HEK293 (cell line): ENCODE results near the gene UST.

Experiments
- CTCF ChIA-PET: fragments of 350-600 bp; formaldehyde crosslinking; extraction: SDS; loops from one replicate; lab custom pipeline; 2021; ENCODE audit warnings: antibody characterized with exemption; lab: Yijun Ruan, JAX
- POLR2A ChIA-PET: fragments of 300-600 bp; formaldehyde crosslinking; extraction: SDS; loops from one replicate; lab custom pipeline; 2020; ENCODE audit warnings: antibody characterized with exemption, inconsistent platforms; lab: Yijun Ruan, JAX
- H3K27ac ChIP-seq: fragments of 200-500 bp; sonication (Bioruptor generic); 2 replicates; pipeline ENCODE4 v1.5.1; 2014; ENCODE audit warnings: low read depth, low read length, control low read depth, inconsistent platforms; ENCODE audit errors: extremely low read depth
- H3K36me3 ChIP-seq, 2 experiments: fragments of 200-500 bp in 1 of 2; sonication (Bioruptor generic) in 1 of 2; 1 replicate in 1 of 2; 2 replicates in 1 of 2; pipeline ENCODE4 v1.5.1; 2014 to 2017; ENCODE audit warnings: inconsistent platforms in 2 of 2, low read length in 2 of 2; ENCODE audit not compliant: control insufficient read depth in 2 of 2, insufficient read depth in 1 of 2
- H3K4me1 ChIP-seq: fragments of 200-500 bp; sonication (Bioruptor generic); 2 replicates; pipeline ENCODE4 v1.5.1; 2014; ENCODE audit warnings: mild to moderate bottlenecking, low read length, inconsistent platforms; ENCODE audit not compliant: control insufficient read depth, insufficient read depth
- H3K4me3 ChIP-seq: 2 replicates; pipeline ENCODE4 v1.5.1; 2011; ENCODE audit warnings: low read depth, mild to moderate bottlenecking, control low read depth, low read length, moderate library complexity
- H3K9me3 ChIP-seq: fragments of 200-500 bp; sonication (Bioruptor generic); 2 replicates; pipeline ENCODE4 v1.5.1; 2014; ENCODE audit warnings: low read depth, low read length, inconsistent platforms; ENCODE audit not compliant: control insufficient read depth, insufficient read depth
- FEZF1 ChIP-seq: fragments of 450-650 bp; formaldehyde crosslinking; IDR thresholded peaks from 2 replicates; pipeline ENCODE4 v1.5.1; 2016; ENCODE audit warnings: missing biosample characterization, missing genetic modification characterization
- GLIS2 ChIP-seq: fragments of 450-650 bp; formaldehyde crosslinking; IDR thresholded peaks from 2 replicates; pipeline ENCODE4 v1.5.1; 2016; ENCODE audit warnings: missing biosample characterization, missing genetic modification characterization
- INSM2 ChIP-seq: fragments of 450-650 bp; formaldehyde crosslinking; IDR thresholded peaks from 2 replicates; pipeline ENCODE4 v1.5.1; 2016; ENCODE audit warnings: missing biosample characterization, missing genetic modification characterization
- OVOL3 ChIP-seq: fragments of 450-650 bp; formaldehyde crosslinking; IDR thresholded peaks from 2 replicates; pipeline ENCODE4 v1.5.1; 2016; ENCODE audit warnings: missing biosample characterization, missing genetic modification characterization
- RBAK ChIP-seq: fragments of 450-650 bp; formaldehyde crosslinking; IDR thresholded peaks from 2 replicates; pipeline ENCODE4 v1.5.1; 2016; ENCODE audit warnings: missing biosample characterization, missing genetic modification characterization
- SETDB1 ChIP-seq: IDR thresholded peaks from one replicate; pipeline ENCODE4 v1.6.1; 2017; ENCODE audit warnings: mild to moderate bottlenecking, low read length, moderate library complexity, mixed read lengths; ENCODE audit not compliant: insufficient read length
- SP2 ChIP-seq: fragments of 450-650 bp; formaldehyde crosslinking; IDR thresholded peaks from 2 replicates; pipeline ENCODE4 v1.5.1; 2016; ENCODE audit warnings: missing biosample characterization, missing genetic modification characterization
- TRIM28 ChIP-seq: IDR thresholded peaks from 2 replicates; pipeline ENCODE4 v1.6.1; 2011; ENCODE audit warnings: low read length, control low read depth, borderline replicate concordance
- ZBTB26 ChIP-seq: fragments of 450-650 bp; formaldehyde crosslinking; optimal IDR thresholded peaks from 2 replicates; pipeline ENCODE3; 2016; ENCODE audit warnings: missing biosample characterization, mild to moderate bottlenecking, missing genetic modification characterization
- ZNF26 ChIP-seq: fragments of 450-650 bp; formaldehyde crosslinking; IDR thresholded peaks from 2 replicates; pipeline ENCODE4 v1.5.1; 2016; ENCODE audit warnings: missing biosample characterization, missing genetic modification characterization
- ZNF280C ChIP-seq: fragments of 450-650 bp; formaldehyde crosslinking; IDR thresholded peaks from 2 replicates; pipeline ENCODE4 v1.5.1; 2016; ENCODE audit warnings: missing biosample characterization, missing genetic modification characterization
- ZNF292 ChIP-seq: fragments of 450-650 bp; formaldehyde crosslinking; IDR thresholded peaks from 2 replicates; pipeline ENCODE4 v1.5.1; 2016; ENCODE audit warnings: low read depth, missing biosample characterization, missing genetic modification characterization, borderline replicate concordance
- ZNF449 ChIP-seq: fragments of 450-650 bp; formaldehyde crosslinking; IDR thresholded peaks from 2 replicates; pipeline ENCODE4 v1.5.1; 2017; ENCODE audit warnings: missing biosample characterization, mild to moderate bottlenecking, missing genetic modification characterization, moderate library complexity
- ZNF529 ChIP-seq: fragments of 450-650 bp; formaldehyde crosslinking; IDR thresholded peaks from 2 replicates; pipeline ENCODE4 v1.5.1; 2017; ENCODE audit warnings: missing genetic modification characterization, missing biosample characterization; ENCODE audit not compliant: insufficient replicate concordance
- ZNF626 ChIP-seq: fragments of 450-650 bp; sonication (Bioruptor Pico); formaldehyde crosslinking; IDR thresholded peaks from 2 replicates; pipeline ENCODE4 v1.5.1; 2018; ENCODE audit warnings: missing biosample characterization, missing genetic modification characterization, inconsistent platforms
- ZNF658 ChIP-seq: fragments of 450-650 bp; formaldehyde crosslinking; IDR thresholded peaks from 2 replicates; pipeline ENCODE4; 2016; ENCODE audit warnings: missing biosample characterization, missing genetic modification characterization

The UST gene

GRCh38 chr6:148790817-148791216 is 44.0 kb downstream of the UST start (continued):
- TF ChIP-seq ZBTB26 (tag by site-specific recombination), result no peak

- 0 out of 2 replicates have a peak, but pooled peaks have one; percentile 46 for TF ChIP-seq TRIM28
- peak; percentile 20; the same call in 1 of the 2 replicates for TF ChIP-seq FEZF1 (tag by site-specific recombination)
- TF ChIP-seq GLIS2 (tag by site-specific recombination), result no peak
- no peaks in the 10 kb centered on the region; the same call in 1 of the 2 replicates for H3K4me1 ChIP-seq
- ChIA-PET POLR2A (no interaction called here), CTCF (no interaction called here)
- H3K27ac ChIP-seq, result no peak overlapping the region
- H3K36me3 ChIP-seq, result no peaks in the 10 kb centered on the region
- H3K4me3 ChIP-seq, result no peak overlapping the region
- no peaks in the 10 kb centered on the region for H3K9me3 ChIP-seq
Measured at GRCh38 chr6:148791372-148791771, 44.5 kb downstream of the UST start.

- POLR2A ChIA-PET, result no interaction called here
- Histone ChIP-seq H3K4me1 (no peaks in the 10 kb centered on the region; the same call in 1 of the 2 replicates), H3K4me3 (no peak overlapping the region), H3K9me3 (no peaks in the 10 kb centered on the region), H3K36me3 (no peaks in the 10 kb centered on the region), H3K27ac (no peak overlapping the region)
- TF ChIP-seq ZNF449 (tag by site-specific recombination) (no peak), ZNF292 (tag by site-specific recombination) (no peak), SETDB1 (peak; percentile 63)
- CTCF ChIA-PET, result no interaction called here
Measured at GRCh38 chr6:148793721-148794120, 46.9 kb downstream of the UST start.

GRCh38 chr6:148794797-148795196 is 48.0 kb downstream of the UST start:
- Histone ChIP-seq H3K36me3 (no peaks in the 10 kb centered on the region), H3K4me1 (no peaks in the 10 kb centered on the region; the same call in 1 of the 2 replicates), H3K9me3 (no peaks in the 10 kb centered on the region), H3K4me3 (no peak overlapping the region), H3K27ac (no peak overlapping the region)
- TF ChIP-seq ZNF658, result no peak
- no peak for TF ChIP-seq ZNF26 (tag by site-specific recombination)
- ChIA-PET POLR2A (no interaction called here), CTCF (interaction anchor here (0.5 kb wide), 1 partner anchor 38 kb away, joined by 3 read pairs; no protein-coding TSS in a partner anchor)

GRCh38 chr6:148795563-148795962 is 48.7 kb downstream of the UST start:
- no peaks in the 10 kb centered on the region; the same call in 1 of the 2 replicates for H3K4me1 ChIP-seq
- H3K9me3 ChIP-seq, result no peaks in the 10 kb centered on the region
- ChIA-PET POLR2A (no interaction called here), CTCF (interaction anchor here (0.5 kb wide), 1 partner anchor 37 kb away, joined by 3 read pairs; no protein-coding TSS in a partner anchor)
- no peaks in the 10 kb centered on the region for H3K36me3 ChIP-seq
- no peak overlapping the region for H3K4me3 ChIP-seq
- no peak overlapping the region for H3K27ac ChIP-seq
- TF ChIP-seq SP2 (no peak), ZNF626 (tag by site-specific recombination) (no peak), RBAK (tag by site-specific recombination) (no peak), ZNF529 (no peak), INSM2 (tag by site-specific recombination) (no peak), OVOL3 (tag by site-specific recombination) (no peak), ZNF280C (tag by site-specific recombination) (no peak)
